ENCODE measurements around the gene ACTN4.

ACTN4 gene

DNA sequence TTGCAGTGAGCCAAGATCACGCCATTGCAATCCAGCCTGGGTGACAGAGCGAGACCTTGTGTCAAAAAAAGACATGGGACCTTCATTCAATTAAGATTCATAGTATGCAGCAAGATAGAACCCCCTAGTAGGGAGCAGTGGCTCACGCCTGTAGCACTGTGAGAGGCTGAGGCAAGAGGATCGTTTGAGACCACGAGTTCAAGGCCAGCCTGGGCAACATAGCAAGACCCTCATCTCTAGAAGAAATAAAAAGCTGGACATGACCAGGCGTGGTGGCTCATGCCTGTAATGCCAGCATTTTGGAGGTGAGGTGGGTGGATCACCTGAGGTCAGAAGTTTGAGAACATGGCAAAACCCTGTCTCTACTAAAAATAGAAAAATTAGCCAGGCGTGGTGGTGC lies 133.0 kb downstream of the ACTN4 start:
- no peak for DNase-seq (ENCODE audit: low read depth)
- TF ChIP-seq, protein P1, sequence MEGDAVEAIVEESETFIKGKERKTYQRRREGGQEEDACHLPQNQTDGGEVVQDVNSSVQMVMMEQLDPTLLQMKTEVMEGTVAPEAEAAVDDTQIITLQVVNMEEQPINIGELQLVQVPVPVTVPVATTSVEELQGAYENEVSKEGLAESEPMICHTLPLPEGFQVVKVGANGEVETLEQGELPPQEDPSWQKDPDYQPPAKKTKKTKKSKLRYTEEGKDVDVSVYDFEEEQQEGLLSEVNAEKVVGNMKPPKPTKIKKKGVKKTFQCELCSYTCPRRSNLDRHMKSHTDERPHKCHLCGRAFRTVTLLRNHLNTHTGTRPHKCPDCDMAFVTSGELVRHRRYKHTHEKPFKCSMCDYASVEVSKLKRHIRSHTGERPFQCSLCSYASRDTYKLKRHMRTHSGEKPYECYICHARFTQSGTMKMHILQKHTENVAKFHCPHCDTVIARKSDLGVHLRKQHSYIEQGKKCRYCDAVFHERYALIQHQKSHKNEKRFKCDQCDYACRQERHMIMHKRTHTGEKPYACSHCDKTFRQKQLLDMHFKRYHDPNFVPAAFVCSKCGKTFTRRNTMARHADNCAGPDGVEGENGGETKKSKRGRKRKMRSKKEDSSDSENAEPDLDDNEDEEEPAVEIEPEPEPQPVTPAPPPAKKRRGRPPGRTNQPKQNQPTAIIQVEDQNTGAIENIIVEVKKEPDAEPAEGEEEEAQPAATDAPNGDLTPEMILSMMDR (IDR thresholded peaks at IDR 0.05; ENCODE audit: low read length, missing control alignments): no peak
- H3K4me3 ChIP-seq (replicated peaks; ENCODE audit: low read depth, low read length): no peak overlapping the region

DNA sequence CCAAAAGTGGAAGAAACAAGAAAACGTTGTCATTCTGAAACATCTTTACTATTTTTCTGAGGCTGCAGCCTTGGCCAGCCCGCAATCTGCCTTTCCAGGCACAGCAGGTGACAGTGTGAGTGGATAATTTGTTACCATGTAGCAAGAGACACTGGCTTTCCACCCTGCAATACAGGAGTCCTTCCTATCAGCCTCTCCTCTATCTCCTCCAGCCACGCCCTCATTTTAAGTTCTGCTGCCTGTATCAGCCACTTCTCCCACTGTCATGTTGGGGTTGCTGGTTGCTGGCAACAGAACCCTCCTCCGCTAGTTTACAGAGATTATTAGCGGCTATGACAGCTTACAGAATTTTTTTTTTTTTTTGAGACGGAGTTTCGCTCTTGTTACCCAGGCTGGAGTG lies 133.6 kb downstream of the ACTN4 start:
- TF ChIP-seq, protein P1 (IDR thresholded peaks at IDR 0.05; ENCODE audit: low read length, missing control alignments): no peak

More for the DNA sequence above, 133.6 kb downstream of the ACTN4 start:
- H3K4me3 ChIP-seq (replicated peaks; ENCODE audit: low read depth, low read length): no peak overlapping the region
- DNase-seq (ENCODE audit: low read depth): no peak

Data from fibroblast of pulmonary artery (primary cell).